ENCODE results near the gene TAF9B.

TAF9B gene

DNA sequence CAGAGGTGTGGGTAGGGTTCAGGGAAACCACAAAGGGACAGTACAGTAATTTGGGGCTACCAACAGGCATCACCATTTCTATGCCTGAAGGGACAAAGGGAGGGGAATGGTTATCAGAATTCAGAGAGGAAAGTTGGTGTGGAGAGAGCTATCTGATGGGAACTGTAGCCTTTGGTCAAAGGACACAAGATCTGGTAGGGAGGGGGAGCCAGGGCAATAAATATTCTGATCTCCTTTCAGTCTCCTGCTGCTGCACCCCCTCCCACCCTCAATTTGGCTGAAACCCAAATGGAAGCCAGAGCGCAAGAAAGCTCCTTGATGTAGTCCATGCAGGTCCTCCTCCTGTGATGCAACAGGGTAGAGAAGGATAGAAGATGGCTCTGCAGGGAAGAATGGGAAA, 20.8 kb downstream of the TAF9B start:
- Histone ChIP-seq H3K4me3 (ENCODE audit: insufficient read depth in 1 of 2, low read depth in 1 of 2, low read length in 2 of 2) (no peak overlapping the region), H3K4me2 (ENCODE audit: low read length, poor library complexity, severe bottlenecking) (no peak overlapping the region), H3K23ac (ENCODE audit: low read length in 2 of 2) (no peak overlapping the region), H3K18ac (ENCODE audit: low read depth in 1 of 2, low read length in 2 of 2) (no peak overlapping the region), H2AFZ (ENCODE audit: low read depth, low read length) (no peak overlapping the region), H4K91ac (ENCODE audit: low read length) (no peak overlapping the region), H2BK12ac (ENCODE audit: low read length in 2 of 2) (no peak overlapping the region), H4K8ac (ENCODE audit: low read length) (no peak overlapping the region), H3K9me3 (ENCODE audit: control insufficient read depth, low read length) (no peaks in the 10 kb centered on the region), H3K4me1 (ENCODE audit: control insufficient read depth, insufficient read depth, low read depth, low read length) (no peaks in the 10 kb centered on the region), H3K27ac (ENCODE audit: low read length, poor library complexity, severe bottlenecking) (no peak overlapping the region), H3K9ac (ENCODE audit: low read length) (no peak overlapping the region), H2AK5ac (ENCODE audit: low read length, severe bottlenecking) (no peak overlapping the region), H3K14ac (ENCODE audit: low read length in 2 of 2) (no peak overlapping the region), H2BK5ac (ENCODE audit: low read depth, low read length, poor library complexity, severe bottlenecking) (no peak overlapping the region), H3K79me1 (replicated peaks; ENCODE audit: low read length, poor library complexity, severe bottlenecking) (peaks cover 1% of the 10 kb centered on the region), H3K36me3 (ENCODE audit: control insufficient read depth in 1 of 2, insufficient read depth in 2 of 2, low read depth in 1 of 2, low read length in 2 of 2) (peaks cover 21 to 91% of the 10 kb centered on the region in 2 experiments), H3K4ac (ENCODE audit: low read depth in 1 of 2, low read length in 2 of 2) (no peak overlapping the region), H2BK15ac (ENCODE audit: low read depth, poor library complexity, severe bottlenecking) (no peak overlapping the region), H3K27me3 (ENCODE audit: control insufficient read depth in 1 of 2, insufficient read depth in 1 of 2, low read length in 2 of 2) (no peaks in the 10 kb centered on the region), H2BK120ac (ENCODE audit: low read depth, low read length) (no peak overlapping the region)
- no peak for DNase-seq
- 89% methylated on average over 1 of the region's 1 CpG for WGBS

DNA sequence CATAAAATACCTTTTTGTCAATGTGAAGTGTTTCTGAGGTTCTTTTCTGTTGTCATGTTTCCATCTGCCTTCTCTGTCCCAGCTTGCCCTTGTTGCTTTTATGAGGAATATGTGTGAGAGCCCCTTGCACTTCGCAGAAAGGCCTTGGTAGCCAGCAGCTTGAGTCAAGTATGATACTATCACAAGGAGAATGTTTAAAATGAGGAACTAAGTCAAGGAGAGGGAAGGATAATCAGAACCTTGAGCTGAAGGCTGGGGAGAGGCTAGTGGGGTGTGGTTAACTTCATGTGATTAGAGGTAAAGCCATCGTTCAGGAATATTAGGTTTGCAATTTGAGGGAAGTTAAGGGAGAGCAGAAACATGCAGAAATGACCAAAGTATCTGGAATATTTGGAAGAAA, 22.7 kb downstream of the TAF9B start:
- DNase-seq: no peak

DNA sequence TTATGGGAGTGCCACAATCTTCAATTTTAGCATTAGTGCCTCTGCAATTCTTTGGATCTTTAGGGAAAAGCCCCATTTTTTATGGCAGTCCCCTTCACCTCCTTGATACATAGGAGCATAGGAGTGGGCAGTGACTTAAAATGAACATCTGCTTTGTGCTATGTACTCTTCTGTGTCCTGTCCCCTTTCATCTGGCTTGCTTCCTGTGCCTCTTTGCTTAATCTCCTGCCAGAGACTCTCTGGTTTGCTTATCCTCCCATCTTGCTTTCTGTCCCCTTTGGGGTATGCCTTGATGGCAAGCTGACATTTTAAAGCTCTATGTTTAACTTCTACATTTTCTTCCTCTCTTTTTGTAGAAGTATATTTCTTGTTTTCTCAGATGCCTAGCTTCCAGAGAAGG, 23.1 kb downstream of the TAF9B start:
- no peak overlapping the region for H3K4me3 ChIP-seq (ENCODE audit: insufficient read depth in 1 of 2, low read depth in 1 of 2, low read length in 2 of 2)
- H3K9ac ChIP-seq (ENCODE audit: low read length): no peak overlapping the region
- no peak overlapping the region for H2BK15ac ChIP-seq (ENCODE audit: low read depth, poor library complexity, severe bottlenecking)
- H3K79me1 ChIP-seq (replicated peaks; ENCODE audit: low read length, poor library complexity, severe bottlenecking): peaks cover 2% of the 10 kb centered on the region
- H4K8ac ChIP-seq (ENCODE audit: low read length): no peak overlapping the region
- H2AFZ ChIP-seq (ENCODE audit: low read depth, low read length): no peak overlapping the region
- H3K27ac ChIP-seq (ENCODE audit: low read length, poor library complexity, severe bottlenecking): no peak overlapping the region
- H2BK120ac ChIP-seq (ENCODE audit: low read depth, low read length): no peak overlapping the region
- no peaks in the 10 kb centered on the region for H3K27me3 ChIP-seq (ENCODE audit: control insufficient read depth in 1 of 2, insufficient read depth in 1 of 2, low read length in 2 of 2)
- no peak overlapping the region for H2BK5ac ChIP-seq (ENCODE audit: low read depth, low read length, poor library complexity, severe bottlenecking)
- H3K18ac ChIP-seq (ENCODE audit: low read depth in 1 of 2, low read length in 2 of 2): no peak overlapping the region
- no peak overlapping the region for H3K14ac ChIP-seq (ENCODE audit: low read length in 2 of 2)
- no peaks in the 10 kb centered on the region for H3K9me3 ChIP-seq (ENCODE audit: control insufficient read depth, low read length)
- no peak for DNase-seq
- no peak overlapping the region for H3K4ac ChIP-seq (ENCODE audit: low read depth in 1 of 2, low read length in 2 of 2)
- no peak overlapping the region for H2AK5ac ChIP-seq (ENCODE audit: low read length, severe bottlenecking)
- no peak overlapping the region for H2BK12ac ChIP-seq (ENCODE audit: low read length in 2 of 2)
- no peak overlapping the region for H3K23ac ChIP-seq (ENCODE audit: low read length in 2 of 2)
- H3K36me3 ChIP-seq (ENCODE audit: control insufficient read depth in 1 of 2, insufficient read depth in 2 of 2, low read depth in 1 of 2, low read length in 2 of 2): peaks cover 26 to 96% of the 10 kb centered on the region in 2 experiments
- no peak overlapping the region for H3K4me2 ChIP-seq (ENCODE audit: low read length, poor library complexity, severe bottlenecking)
- H4K91ac ChIP-seq (ENCODE audit: low read length): no peak overlapping the region
- no peaks in the 10 kb centered on the region for H3K4me1 ChIP-seq (ENCODE audit: control insufficient read depth, insufficient read depth, low read depth, low read length)

More for the DNA sequence above, 22.7 kb downstream of the TAF9B start:
- no peak overlapping the region for H2BK5ac ChIP-seq (ENCODE audit: low read depth, low read length, poor library complexity, severe bottlenecking)
- peaks cover 2% of the 10 kb centered on the region for H3K79me1 ChIP-seq (replicated peaks; ENCODE audit: low read length, poor library complexity, severe bottlenecking)
- no peak overlapping the region for H3K4me3 ChIP-seq (ENCODE audit: insufficient read depth in 1 of 2, low read depth in 1 of 2, low read length in 2 of 2)
- peaks cover 26 to 96% of the 10 kb centered on the region in 2 experiments for H3K36me3 ChIP-seq (ENCODE audit: control insufficient read depth in 1 of 2, insufficient read depth in 2 of 2, low read depth in 1 of 2, low read length in 2 of 2)
- no peak overlapping the region for H3K4me2 ChIP-seq (ENCODE audit: low read length, poor library complexity, severe bottlenecking)
- no peak overlapping the region for H2AFZ ChIP-seq (ENCODE audit: low read depth, low read length)
- H2AK5ac ChIP-seq (ENCODE audit: low read length, severe bottlenecking): no peak overlapping the region
- no peak overlapping the region for H3K27ac ChIP-seq (ENCODE audit: low read length, poor library complexity, severe bottlenecking)
- no peak overlapping the region for H3K9ac ChIP-seq (ENCODE audit: low read length)
- H3K4me1 ChIP-seq (ENCODE audit: control insufficient read depth, insufficient read depth, low read depth, low read length): no peaks in the 10 kb centered on the region
- H3K9me3 ChIP-seq (ENCODE audit: control insufficient read depth, low read length): no peaks in the 10 kb centered on the region
- H2BK12ac ChIP-seq (ENCODE audit: low read length in 2 of 2): no peak overlapping the region
- no peak overlapping the region for H3K14ac ChIP-seq (ENCODE audit: low read length in 2 of 2)
- H4K91ac ChIP-seq (ENCODE audit: low read length): no peak overlapping the region
- no peak overlapping the region for H2BK120ac ChIP-seq (ENCODE audit: low read depth, low read length)
- H3K4ac ChIP-seq (ENCODE audit: low read depth in 1 of 2, low read length in 2 of 2): no peak overlapping the region
- no peak overlapping the region for H2BK15ac ChIP-seq (ENCODE audit: low read depth, poor library complexity, severe bottlenecking)
- no peak overlapping the region for H4K8ac ChIP-seq (ENCODE audit: low read length)
- H3K27me3 ChIP-seq (ENCODE audit: control insufficient read depth in 1 of 2, insufficient read depth in 1 of 2, low read length in 2 of 2): no peaks in the 10 kb centered on the region
- no peak overlapping the region for H3K18ac ChIP-seq (ENCODE audit: low read depth in 1 of 2, low read length in 2 of 2)
- H3K23ac ChIP-seq (ENCODE audit: low read length in 2 of 2): no peak overlapping the region
- WGBS: 96% methylated on average over 2 of the region's 2 CpGs

DNA sequence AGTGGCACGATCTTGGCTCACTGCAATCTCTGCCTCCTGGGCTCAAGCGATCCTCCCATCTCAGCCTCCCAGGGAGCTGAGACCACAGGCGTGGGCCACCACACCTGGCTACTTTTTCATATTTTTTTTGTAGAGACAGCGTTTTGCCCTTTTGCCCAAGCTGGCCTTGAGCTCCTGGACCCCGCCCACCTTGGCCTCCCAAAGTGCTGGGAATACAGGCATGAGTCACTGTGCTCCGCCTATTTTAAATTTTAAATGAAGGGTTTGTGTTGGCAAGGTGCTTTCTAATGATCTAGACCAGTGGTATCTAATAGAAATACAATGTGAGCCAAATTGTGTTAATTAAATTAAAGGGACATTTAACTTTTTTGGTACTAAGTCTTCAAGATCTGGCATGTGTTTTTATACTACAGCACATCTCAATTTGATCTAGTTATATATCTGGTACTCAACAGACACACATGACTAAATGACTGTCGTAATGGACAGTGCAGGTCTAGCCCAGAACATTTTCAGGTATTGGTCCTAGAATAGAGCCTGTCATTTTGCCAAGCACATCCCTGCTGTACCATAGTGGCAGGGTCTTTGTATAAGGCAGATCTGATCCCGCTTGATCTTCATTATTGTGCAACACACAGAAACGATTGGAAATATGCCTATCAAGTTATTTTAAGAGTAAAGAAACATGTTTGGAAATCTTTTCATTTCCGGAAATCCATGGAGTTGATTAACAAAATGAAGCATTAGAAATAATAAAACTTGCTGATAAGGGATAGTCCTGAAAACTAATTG, 28.1 kb downstream of the TAF9B start:
- no peak overlapping the region for H3K23ac ChIP-seq (ENCODE audit: low read length in 2 of 2)
- no peak overlapping the region for H3K14ac ChIP-seq (ENCODE audit: low read length in 2 of 2)
- H4K8ac ChIP-seq (ENCODE audit: low read length): no peak overlapping the region
- no peak overlapping the region for H3K9ac ChIP-seq (ENCODE audit: low read length)
- H2BK12ac ChIP-seq (ENCODE audit: low read length in 2 of 2): no peak overlapping the region
- H3K4me3 ChIP-seq (ENCODE audit: insufficient read depth in 1 of 2, low read depth in 1 of 2, low read length in 2 of 2): no peak overlapping the region
- H3K79me1 ChIP-seq (replicated peaks; ENCODE audit: low read length, poor library complexity, severe bottlenecking): peaks cover 2% of the 10 kb centered on the region
- no peak overlapping the region for H2BK5ac ChIP-seq (ENCODE audit: low read depth, low read length, poor library complexity, severe bottlenecking)
- no peak overlapping the region for H4K91ac ChIP-seq (ENCODE audit: low read length)
- no peak for DNase-seq
- H3K4ac ChIP-seq (ENCODE audit: low read depth in 1 of 2, low read length in 2 of 2): no peak overlapping the region
- H3K18ac ChIP-seq (ENCODE audit: low read depth in 1 of 2, low read length in 2 of 2): no peak overlapping the region
- H2BK15ac ChIP-seq (ENCODE audit: low read depth, poor library complexity, severe bottlenecking): no peak overlapping the region
- H3K4me2 ChIP-seq (ENCODE audit: low read length, poor library complexity, severe bottlenecking): no peak overlapping the region
- no peak overlapping the region for H3K27ac ChIP-seq (ENCODE audit: low read length, poor library complexity, severe bottlenecking)
- WGBS: 95% methylated on average over 7 of the region's 10 CpGs
- H3K36me3 ChIP-seq (ENCODE audit: control insufficient read depth in 1 of 2, insufficient read depth in 2 of 2, low read depth in 1 of 2, low read length in 2 of 2): peaks cover 14 to 69% of the 10 kb centered on the region in 2 experiments
- H2AFZ ChIP-seq (ENCODE audit: low read depth, low read length): no peak overlapping the region
- H3K27me3 ChIP-seq (ENCODE audit: control insufficient read depth in 1 of 2, insufficient read depth in 1 of 2, low read length in 2 of 2): no peaks in the 10 kb centered on the region
- H3K9me3 ChIP-seq (ENCODE audit: control insufficient read depth, low read length): no peaks in the 10 kb centered on the region
- H2AK5ac ChIP-seq (ENCODE audit: low read length, severe bottlenecking): no peak overlapping the region
- no peak overlapping the region for H2BK120ac ChIP-seq (ENCODE audit: low read depth, low read length)
- H3K4me1 ChIP-seq (ENCODE audit: control insufficient read depth, insufficient read depth, low read depth, low read length): no peaks in the 10 kb centered on the region

Data from mesenchymal stem cell (in vitro differentiated cells and primary cell).